Cardiac atrium fibroblast (primary cell): Measurements from ENCODE around the gene TOP3B. TPM values are rescaled to one million over a fixed set of nuclear protein-coding genes. Genes with fewer than 3 reads are reported as not detected.

ENCODE experiments used
- total RNA-seq: library from RNA; depleted of rRNA; stranded (reverse); fragments of >200 nt; gene quantifications from 2 replicates; pipeline ENCODE4 v1.2.3, GENCODE V29; 2015

TOP3B gene
- total RNA-seq, result 9.7 and 12.5 TPM in 2 replicates

GRCh38 chr22:21982338-21982965, at the start of gene TOP3B:
TSS of gene TOP3B (minus strand) at chr22:21982787. CDS start at chr22:21975709, 7,078 bp downstream.

GRCh38 chr22:21952586-21953571, 29.7 kb downstream of the TOP3B start, which contains the start of gene PPM1F:
TSS of gene PPM1F (minus strand) at chr22:21952848. CDS start at chr22:21946048, 6,800 bp downstream.

Other genes with a start within 250 kb of the TOP3B start
- gene YPEL1, start 247.0 kb downstream of the TOP3B start, total RNA-seq, result 0.81 and 2.9 TPM in 2 replicates
- 29.2 and 34.8 TPM in 2 replicates for gene MAPK1, start 115.1 kb downstream of the TOP3B start, total RNA-seq
- 27.7 and 32.5 TPM in 2 replicates for gene PPM1F, start 29.9 kb downstream of the TOP3B start, total RNA-seq